RPMI7951 (cell line): ENCODE data around the gene HPS3. TPM values are rescaled to one million over a fixed set of nuclear protein-coding genes. Genes with fewer than 3 reads are reported as not detected.

Experiments
- DNase-seq: peaks from one replicate; pipeline ENCODE4 v3.0.0-alpha.2; 2012; ENCODE audit warnings: low read depth
- total RNA-seq: library from RNA; depleted of rRNA; stranded (reverse); fragments of >200 nt; shearing (Covaris generic); gene quantifications from 2 replicates; pipeline ENCODE4 v1.2.3, GENCODE V29; 2014

Gene HPS3
- total RNA-seq, 1 experiment from 2014 or later, result 50.3 TPM

- peak; percentile 65 for DNase-seq
Observed at GRCh38 chr3:149120051-149120972, 9.1 kb upstream of the HPS3 start.

GRCh38 chr3:149122721-149123578 is 6.5 kb upstream of the HPS3 start:
- no peak for DNase-seq

- peak; percentile 15 for DNase-seq
Observed at GRCh38 chr3:149128821-149129220, 617 bp upstream of the HPS3 start.

GRCh38 chr3:149131589-149131988 is 2.2 kb downstream of the HPS3 start:
- no peak for DNase-seq

- peak; percentile 15 for DNase-seq
Observed at GRCh38 chr3:149134575-149134974, 5.1 kb downstream of the HPS3 start.

GRCh38 chr3:149142682-149143081 is 13.2 kb downstream of the HPS3 start:
- no peak for DNase-seq

- DNase-seq, result no peak
Observed at GRCh38 chr3:149145356-149145755, 15.9 kb downstream of the HPS3 start.

- no peak for DNase-seq
Observed at GRCh38 chr3:149145974-149146373, 16.5 kb downstream of the HPS3 start.

GRCh38 chr3:149150436-149150835 is 21.0 kb downstream of the HPS3 start:
- no peak for DNase-seq

GRCh38 chr3:149151843-149152242 is 22.4 kb downstream of the HPS3 start:
- DNase-seq, result peak; percentile 84

- peak; percentile 51 for DNase-seq
Observed at GRCh38 chr3:149152420-149152819, 23.0 kb downstream of the HPS3 start.

- DNase-seq, result peak; percentile 49
Observed at GRCh38 chr3:149153402-149153801, 24.0 kb downstream of the HPS3 start.

- no peak for DNase-seq
Observed at GRCh38 chr3:149160754-149161300, 31.4 kb downstream of the HPS3 start.

- DNase-seq, result no peak
Observed at GRCh38 chr3:149162007-149162406, 32.6 kb downstream of the HPS3 start.

- DNase-seq, result no peak
Observed at GRCh38 chr3:149163066-149163465, 33.6 kb downstream of the HPS3 start.

- DNase-seq, result no peak
Observed at GRCh38 chr3:149167898-149168297, 38.5 kb downstream of the HPS3 start.

GRCh38 chr3:149170672-149171071 is 41.2 kb downstream of the HPS3 start:
- DNase-seq, result no peak

- DNase-seq, result peak; percentile 53
Observed at GRCh38 chr3:149174901-149175300, 45.5 kb downstream of the HPS3 start.

- no peak for DNase-seq
Observed at GRCh38 chr3:149177122-149177521, 47.7 kb downstream of the HPS3 start.

GRCh38 chr3:149179220-149179619 is 49.8 kb downstream of the HPS3 start:
- peak; percentile 51 for DNase-seq

GRCh38 chr3:149180057-149180573 is 50.7 kb downstream of the HPS3 start:
- DNase-seq, result peak; percentile 100

- DNase-seq, result no peak
Observed at GRCh38 chr3:149181182-149181581, 51.7 kb downstream of the HPS3 start.
